ENCODE measurements around the gene SLC25A14.

Gene SLC25A14

DNA sequence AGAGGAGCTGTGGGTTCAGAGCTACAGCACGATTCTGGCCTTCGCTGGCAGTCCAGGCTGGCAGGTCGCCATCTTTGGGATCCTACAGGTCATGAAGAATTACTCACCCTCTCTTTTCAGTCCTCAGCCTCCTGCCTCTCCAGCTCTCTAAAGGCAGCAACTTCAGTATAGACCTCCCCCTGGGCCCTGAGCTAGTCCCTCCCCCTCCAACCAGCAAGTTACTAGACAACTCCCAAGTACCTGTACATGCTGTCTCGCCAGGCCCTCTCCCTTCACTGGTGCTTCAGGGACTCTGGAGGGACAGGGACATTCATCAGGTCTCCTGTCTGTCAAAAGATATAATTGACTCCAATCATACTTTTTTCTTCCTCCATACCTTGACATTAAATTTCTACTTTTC lies 45.8 kb downstream of the SLC25A14 start, which contains the start of gene GPR119:
GPR119 (minus strand) TSS at position 155 of the 400 bp plus-strand sequence. CDS start 227 bp downstream, outside the sequence.
- DNase-seq, result no peak

DNA sequence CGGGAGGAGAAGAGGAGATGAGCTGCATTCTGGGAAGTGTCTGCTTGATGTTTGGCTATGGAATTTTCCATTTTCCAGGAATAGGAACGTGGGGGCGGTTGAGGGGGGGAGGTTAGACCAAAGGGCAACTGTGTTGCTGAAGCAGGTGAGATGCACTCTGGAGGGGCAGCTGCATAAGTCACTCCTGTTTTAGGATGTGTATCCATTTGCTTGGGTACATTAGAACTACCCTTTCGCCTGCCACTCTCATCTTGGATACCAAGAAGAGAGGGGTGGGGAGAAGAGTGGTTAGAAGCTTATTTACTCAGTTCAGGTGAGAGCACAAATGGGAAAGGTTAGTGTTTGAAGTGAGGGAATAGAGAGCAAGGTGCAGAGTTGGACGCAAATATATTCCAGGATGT lies 46.7 kb downstream of the SLC25A14 start:
- no peak for DNase-seq

DNA sequence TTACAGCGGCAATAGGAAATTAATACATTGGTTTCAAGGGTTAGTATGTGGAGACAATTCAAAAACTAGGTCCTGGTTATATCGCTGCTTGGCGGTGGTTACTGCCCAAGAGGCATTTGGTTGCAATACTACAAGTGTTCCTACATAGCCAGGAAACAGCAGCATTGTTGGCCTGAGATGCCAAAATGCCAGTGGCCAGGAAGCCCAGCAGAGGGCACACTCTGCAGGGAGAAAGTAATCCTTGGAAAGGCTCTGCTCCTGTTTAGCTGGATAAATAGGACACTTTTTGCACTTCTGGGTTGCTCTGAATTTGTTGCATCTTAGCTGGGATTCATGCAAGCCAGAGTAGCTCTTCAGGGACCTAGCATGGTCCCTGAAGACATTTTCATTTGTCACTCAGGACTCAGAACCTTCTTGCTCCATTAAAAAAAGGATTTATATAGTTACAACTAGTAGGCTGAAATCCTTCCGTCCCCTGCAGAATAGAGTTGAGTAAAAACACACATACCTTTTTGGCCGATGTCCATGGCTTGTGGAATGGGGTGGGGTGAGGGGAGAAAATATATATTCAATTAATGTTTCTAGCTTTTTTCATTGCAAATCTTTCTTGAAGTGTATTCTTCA lies 53.8 kb downstream of the SLC25A14 start:
- no peak for DNase-seq

DNA sequence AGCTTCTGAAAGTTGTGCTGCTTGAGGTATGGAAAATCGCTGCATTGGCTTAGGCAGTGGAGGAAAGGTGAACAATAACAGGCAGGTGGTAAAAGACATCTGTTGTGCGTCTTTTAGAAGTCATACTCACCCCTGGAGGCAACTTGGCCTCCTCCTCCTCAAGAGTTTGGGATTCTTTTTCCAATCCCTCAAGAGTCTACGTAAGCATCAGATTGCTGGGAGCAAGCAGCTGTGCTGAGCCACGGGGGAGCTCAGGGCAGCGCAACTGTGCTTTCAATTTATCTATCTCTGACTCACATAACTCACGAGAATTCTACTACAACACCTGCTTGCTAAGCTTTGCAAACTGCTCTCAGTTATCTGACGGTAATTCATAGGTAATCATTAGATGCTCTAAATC lies 55.6 kb downstream of the SLC25A14 start:
- DNase-seq, result no peak

DNA sequence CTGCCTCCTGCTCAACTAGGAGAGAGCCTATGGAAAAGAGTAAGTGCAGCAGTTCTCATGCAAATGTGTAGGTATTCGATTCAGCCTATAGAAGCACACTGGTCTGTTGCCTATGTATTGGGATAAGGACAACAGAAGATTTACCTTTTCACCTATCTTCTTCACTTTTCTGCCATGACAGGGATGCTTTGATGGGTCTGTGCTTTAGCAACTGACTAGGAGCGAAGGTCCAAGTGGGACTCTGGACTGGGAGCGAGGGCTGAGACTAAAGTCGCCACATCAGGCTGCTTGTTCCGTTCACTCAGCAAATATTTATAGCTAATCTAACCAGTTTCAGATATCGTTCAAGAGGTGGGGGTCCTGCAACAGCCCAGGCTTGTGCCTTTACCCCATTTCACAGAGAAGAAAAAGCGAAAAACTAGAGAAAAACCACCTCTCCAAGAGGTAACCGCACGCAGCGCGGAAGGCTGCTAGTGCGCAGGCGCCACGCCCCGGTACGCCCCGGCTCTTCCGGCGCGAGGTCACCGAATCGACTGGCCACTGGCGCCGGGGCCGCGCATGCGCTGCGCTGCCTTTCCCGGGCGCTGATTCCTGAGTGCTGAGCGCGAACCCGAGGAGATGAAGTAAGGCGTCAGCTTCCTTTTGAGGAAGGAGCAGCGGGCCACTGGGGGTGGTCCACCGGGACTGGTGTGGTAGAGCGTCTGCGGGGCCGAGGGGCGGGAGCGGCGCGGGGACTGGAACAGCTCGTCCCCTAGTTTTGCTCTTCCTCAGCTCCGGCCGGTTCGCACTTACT lies 61.9 kb downstream of the SLC25A14 start, which contains the start of gene RBMX2:
RBMX2 (plus strand) TSS at position 573 of the 793 bp plus-strand sequence; CDS start at position 619, 46 bp downstream.
- peak; percentile 60 for DNase-seq

DNA sequence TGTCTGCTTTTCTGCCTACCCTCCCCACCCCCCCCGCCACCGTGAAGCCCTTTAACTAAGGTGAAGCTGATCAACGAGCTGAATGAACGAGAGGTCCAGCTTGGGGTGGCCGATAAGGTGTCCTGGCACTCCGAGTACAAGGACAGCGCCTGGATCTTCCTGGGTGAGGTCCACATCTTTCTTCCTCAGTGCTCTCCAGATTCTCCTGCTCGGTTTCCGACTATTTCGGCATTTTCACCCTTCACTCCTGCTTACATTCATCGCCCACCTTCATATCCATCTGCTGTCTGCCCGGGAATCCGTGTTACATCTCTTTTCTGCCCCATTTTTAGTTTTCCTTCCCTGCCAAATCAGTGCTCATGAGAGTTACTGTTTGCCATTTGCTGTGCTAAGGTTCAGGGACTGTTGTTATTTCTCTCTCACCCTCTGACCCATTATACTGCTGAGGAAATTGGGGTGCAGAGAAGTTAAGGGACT lies 62.5 kb downstream of the SLC25A14 start:
- no peak for DNase-seq

DNA sequence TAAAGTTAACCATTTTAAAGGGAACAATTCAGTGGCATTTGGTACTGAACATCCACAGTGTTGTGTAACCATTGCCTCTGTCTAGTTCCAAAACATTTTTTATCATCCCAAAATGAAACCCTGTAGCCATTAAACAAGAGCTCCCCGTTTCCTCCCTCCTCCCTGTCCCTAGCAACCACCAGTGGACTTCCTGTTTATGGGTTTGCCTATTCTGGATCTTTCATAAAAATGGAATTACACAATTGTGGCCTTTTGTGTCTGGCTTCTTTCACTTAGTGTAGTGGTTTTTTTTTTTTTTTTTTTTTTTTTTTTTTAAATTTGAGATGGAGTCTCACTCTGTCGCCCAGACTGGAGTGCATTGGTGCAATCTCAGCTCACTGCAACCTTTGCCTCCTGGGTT lies 73.7 kb downstream of the SLC25A14 start:
- no peak for DNase-seq

DNA sequence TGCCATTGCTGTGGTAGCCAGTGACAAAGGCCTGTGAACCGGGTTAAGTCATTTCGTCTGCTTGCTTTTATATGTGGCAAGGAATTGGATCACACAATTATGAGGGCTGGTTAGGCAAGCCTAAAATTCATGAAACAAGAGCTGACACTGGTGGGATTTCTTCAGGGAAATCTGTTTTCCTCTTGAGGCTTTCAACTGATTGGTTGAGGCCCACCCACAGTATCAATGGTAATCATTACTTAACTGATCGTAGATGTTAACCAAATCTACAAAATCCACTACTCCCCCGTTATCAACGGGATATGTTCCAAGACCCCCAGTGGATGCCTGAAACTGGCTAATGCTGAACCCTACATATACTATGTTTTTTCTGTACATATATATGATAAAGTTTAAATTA lies 75.1 kb downstream of the SLC25A14 start:
- no peak for DNase-seq

DNA sequence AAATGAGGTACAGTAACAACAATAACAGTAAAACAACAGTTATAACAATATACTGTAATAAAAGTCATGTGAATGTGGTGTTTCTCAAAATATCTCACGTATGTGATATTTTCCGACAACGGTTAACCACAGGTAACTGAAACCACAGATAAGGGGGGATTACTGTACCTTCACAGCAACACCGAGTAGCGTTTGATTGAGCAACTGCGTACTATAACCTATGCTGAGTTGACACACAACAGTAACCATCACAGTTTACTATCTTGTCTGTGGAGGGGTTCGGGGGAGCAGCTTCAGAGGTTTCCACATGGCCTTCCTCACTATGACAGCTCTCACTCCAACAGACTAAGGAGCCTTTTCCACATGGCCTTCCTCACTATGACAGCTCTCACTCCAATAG lies 75.5 kb downstream of the SLC25A14 start:
- DNase-seq, result no peak

DNA sequence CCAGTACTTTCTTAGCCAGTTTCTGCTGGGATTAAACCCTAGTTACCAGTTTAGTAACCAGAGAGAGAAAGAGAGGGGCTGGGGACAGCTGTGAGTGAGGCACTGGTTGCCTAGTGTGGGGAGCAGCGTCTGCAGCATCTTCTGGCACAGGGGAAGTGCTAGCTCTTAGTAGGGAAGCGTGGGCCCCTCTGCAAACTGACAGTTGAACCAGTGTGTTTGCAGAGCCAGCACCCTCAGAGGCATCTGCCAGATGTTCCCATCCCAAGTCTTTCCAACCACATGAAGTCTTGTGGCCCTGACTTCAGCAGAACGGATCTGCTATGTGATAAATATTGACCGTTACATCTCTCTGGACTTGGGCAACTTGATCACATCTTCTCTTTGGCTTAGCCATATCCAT lies 77.1 kb downstream of the SLC25A14 start:
- no peak for DNase-seq

DNA sequence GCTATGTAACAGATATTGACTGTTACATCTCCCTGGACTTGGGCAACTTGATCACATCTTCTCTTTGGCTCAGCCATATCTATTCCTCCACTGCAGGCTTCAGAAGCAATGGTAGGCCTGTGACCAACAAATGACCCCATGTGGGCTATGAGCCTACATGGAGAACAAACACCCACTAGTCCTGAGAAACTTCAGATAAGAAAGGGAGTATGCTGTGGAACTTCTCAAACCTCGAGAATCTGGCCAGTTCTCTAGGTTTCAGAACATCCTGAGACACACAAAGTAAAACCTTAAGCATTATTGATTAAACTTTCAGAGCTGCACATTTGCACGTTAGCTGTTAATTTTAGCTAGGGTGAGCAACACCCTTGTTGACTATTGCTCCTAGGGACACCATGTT lies 78.3 kb downstream of the SLC25A14 start:
- DNase-seq, result no peak

DNA sequence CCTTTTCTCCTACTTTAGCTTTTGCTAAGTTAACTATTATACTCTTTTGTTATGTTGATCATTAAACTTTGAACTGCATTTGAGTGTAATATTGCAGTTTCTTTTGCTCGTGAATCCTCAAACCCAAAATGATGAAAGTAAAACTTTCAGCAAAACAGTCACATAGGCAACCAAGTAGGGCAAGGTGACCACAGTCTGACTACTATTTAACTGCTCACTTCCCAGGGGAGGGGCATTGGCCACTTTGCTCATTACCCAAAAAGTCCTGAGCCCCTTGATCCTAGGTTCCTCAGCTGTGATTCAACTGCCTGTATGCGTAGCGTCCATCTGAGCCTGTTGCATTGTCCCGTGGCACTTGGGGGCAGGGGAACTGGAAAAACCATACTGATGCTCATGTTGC lies 79.0 kb downstream of the SLC25A14 start:
- DNase-seq, result no peak

DNA sequence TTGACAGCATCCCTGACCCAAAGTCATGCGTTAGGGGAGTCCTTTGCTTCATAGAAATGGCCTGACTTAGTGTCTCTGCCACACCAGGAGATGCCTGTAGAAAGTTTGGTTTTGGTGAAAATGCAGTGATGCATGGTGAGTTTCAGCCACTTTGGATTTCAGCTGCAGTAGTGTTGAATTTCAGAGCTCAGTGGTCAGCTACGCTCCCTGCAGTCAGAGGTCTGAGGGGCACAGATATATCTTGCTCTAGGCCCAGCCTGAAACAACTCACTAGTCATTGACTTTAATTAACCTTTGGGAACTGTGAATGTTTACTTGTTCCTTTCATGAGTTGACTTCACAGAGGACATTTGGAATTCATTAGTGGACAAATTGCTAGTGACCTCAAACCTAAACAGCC lies 79.5 kb downstream of the SLC25A14 start:
- DNase-seq, result no peak

Data from effector CD8-positive, alpha-beta T cell (primary cell).